ENCODE data around the gene KIF5C. TPM values are rescaled to one million over a fixed set of nuclear protein-coding genes. Genes with fewer than 3 reads are reported as not detected.

Gene KIF5C
- total RNA-seq, 6 donors from 2014 or later: 0.44 to 1.6 (median 0.85) TPM

GRCh38 chr2:149063177-149063576 is 188.2 kb downstream of the KIF5C start:
- H3K36me3 ChIP-seq: no peaks in the 10 kb centered on the region
- H3K4me1 ChIP-seq: peaks cover 0 to 7% (median 3%) of the 10 kb centered on the region in 4 donors
- ATAC-seq (ENCODE audit: low FRiP score in 2 of 2) (no peak), DNase-seq (no peak)
- no peak overlapping the region for H3K4me3 ChIP-seq
- TF ChIP-seq POLR2A (IDR thresholded peaks at IDR 0.05) (no peak), EP300 (IDR thresholded peaks at IDR 0.05) (no peak), POLR2AphosphoS5 (IDR thresholded peaks at IDR 0.05) (no peak)
- TF ChIP-seq, protein P1, sequence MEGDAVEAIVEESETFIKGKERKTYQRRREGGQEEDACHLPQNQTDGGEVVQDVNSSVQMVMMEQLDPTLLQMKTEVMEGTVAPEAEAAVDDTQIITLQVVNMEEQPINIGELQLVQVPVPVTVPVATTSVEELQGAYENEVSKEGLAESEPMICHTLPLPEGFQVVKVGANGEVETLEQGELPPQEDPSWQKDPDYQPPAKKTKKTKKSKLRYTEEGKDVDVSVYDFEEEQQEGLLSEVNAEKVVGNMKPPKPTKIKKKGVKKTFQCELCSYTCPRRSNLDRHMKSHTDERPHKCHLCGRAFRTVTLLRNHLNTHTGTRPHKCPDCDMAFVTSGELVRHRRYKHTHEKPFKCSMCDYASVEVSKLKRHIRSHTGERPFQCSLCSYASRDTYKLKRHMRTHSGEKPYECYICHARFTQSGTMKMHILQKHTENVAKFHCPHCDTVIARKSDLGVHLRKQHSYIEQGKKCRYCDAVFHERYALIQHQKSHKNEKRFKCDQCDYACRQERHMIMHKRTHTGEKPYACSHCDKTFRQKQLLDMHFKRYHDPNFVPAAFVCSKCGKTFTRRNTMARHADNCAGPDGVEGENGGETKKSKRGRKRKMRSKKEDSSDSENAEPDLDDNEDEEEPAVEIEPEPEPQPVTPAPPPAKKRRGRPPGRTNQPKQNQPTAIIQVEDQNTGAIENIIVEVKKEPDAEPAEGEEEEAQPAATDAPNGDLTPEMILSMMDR (IDR thresholded peaks at IDR 0.05): no peak
- H3K27ac ChIP-seq: no peak overlapping the region
- WGBS, 2 donors: 83 to 86% methylated on average over 4 of the region's 4 CpGs
- no peaks in the 10 kb centered on the region for H3K27me3 ChIP-seq
- H3K9me3 ChIP-seq: no peaks in the 10 kb centered on the region

DNA sequence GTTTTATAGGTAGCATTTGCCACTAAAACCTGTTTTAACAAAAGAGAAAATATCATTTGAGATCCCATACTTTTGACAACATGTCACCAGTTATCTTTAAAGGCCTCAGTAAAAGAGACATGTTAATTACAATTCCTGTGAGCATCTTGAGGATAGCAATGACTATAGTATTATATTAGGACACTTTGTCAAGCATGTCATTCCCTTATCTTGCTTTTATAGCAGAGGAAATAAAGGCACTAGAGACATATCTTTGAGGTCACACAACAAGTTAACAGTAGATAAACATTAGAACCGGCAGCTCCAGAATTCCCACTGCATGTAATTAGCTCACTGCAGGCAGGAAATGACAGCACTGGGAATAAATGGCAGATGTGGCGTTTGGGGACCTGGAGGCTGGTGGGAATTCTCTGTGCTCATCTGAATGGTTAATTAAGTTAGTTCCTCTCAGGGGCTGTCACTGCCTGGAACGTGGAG is 189.4 kb downstream of the KIF5C start:
- Histone ChIP-seq H3K36me3 (no peaks in the 10 kb centered on the region), H3K4me1 (peaks cover 0 to 15% (median 3%) of the 10 kb centered on the region in 4 donors), H3K4me3 (no peak overlapping the region), H3K9me3 (no peaks in the 10 kb centered on the region), H3K27me3 (no peaks in the 10 kb centered on the region), H3K27ac (no peak overlapping the region)
- TF ChIP-seq, protein P1 (IDR thresholded peaks at IDR 0.05): no peak
- TF ChIP-seq EP300 (IDR thresholded peaks at IDR 0.05): no peak
- ATAC-seq (ENCODE audit: low FRiP score in 2 of 2) (no peak), DNase-seq (no peak)
- WGBS, 2 donors: 37 to 43% methylated on average over 3 of the region's 3 CpGs

- Histone ChIP-seq H3K4me3 (no peak overlapping the region), H3K9me3 (no peaks in the 10 kb centered on the region), H3K27ac (no peak overlapping the region), H3K27me3 (no peaks in the 10 kb centered on the region), H3K4me1 (peaks cover 0 to 21% (median 6%) of the 10 kb centered on the region in 4 donors), H3K36me3 (no peaks in the 10 kb centered on the region)
- no peak for TF ChIP-seq POLR2A (IDR thresholded peaks at IDR 0.05)
- TF ChIP-seq, protein P1 (IDR thresholded peaks at IDR 0.05): no peak
- no peak for TF ChIP-seq EP300 (IDR thresholded peaks at IDR 0.05)
- TF ChIP-seq POLR2AphosphoS5 (IDR thresholded peaks at IDR 0.05): no peak
- ATAC-seq (ENCODE audit: low FRiP score in 2 of 2) (no peak), DNase-seq (no peak)
- WGBS, 2 donors: 62 to 66% methylated on average over 4 to 5 of the region's 5 CpGs
Observed at GRCh38 chr2:149064856-149065630, 190.0 kb downstream of the KIF5C start.

DNA sequence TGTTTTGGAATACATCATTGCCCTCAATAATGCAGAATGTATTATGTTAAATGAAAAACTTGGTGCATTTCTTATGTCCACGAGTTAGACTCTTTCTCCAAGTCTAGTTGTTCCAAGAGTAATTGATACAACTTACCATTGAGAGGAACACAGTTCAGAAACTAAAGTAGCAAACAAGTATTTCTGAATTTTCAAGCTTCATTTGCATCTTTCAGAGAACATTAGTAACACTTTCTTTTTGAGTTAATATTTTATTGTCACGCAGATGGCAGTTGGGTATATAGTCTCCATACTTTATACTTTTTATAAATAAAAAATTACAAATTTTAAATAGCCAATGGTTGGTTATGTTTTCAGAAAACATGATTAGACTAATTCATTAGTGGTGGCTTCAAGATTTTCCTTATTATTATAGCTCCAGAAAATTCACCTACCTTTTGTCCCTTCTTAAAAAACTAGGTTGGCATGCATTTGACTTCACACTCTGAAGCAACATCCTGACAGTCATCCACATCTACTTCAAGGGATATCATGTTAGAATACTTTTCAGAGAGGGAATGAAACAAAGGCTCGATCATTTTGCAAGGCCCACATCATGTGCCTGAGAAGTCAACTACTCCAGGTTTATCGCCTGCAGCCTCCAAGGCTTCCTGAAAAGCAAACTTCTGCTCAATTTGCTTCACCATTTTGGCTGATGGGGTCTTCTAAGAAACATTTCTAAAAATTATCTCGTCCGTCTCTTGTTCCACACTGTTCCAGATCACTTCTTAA is 193.4 kb downstream of the KIF5C start:
- WGBS, 2 donors: 79 to 84% methylated on average over 6 of the region's 6 CpGs
- no peak overlapping the region for H3K4me3 ChIP-seq
- TF ChIP-seq EP300 (IDR thresholded peaks at IDR 0.05) (no peak), POLR2AphosphoS5 (IDR thresholded peaks at IDR 0.05) (no peak)
- ATAC-seq (ENCODE audit: low FRiP score in 2 of 2) (no peak), DNase-seq (no peak)
- H3K4me1 ChIP-seq: peaks cover 0 to 22% (median 7%) of the 10 kb centered on the region in 4 donors
- H3K36me3 ChIP-seq: no peaks in the 10 kb centered on the region
- peak overlapping the region in 1 of 4 donors; percentile 61 for H3K27ac ChIP-seq
- H3K27me3 ChIP-seq: no peaks in the 10 kb centered on the region
- no peaks in the 10 kb centered on the region for H3K9me3 ChIP-seq
